ENCODE measurements around the gene SWAP70. TPM values are rescaled to one million over a fixed set of nuclear protein-coding genes. Genes with fewer than 3 reads are reported as not detected.

SWAP70 gene
- total and polyA plus RNA-seq, 9 of the 15 experiments (the other 6 are each of a cell fraction or from before 2014, with no cell fraction given): 1.7 to 4.9 (median 3.9) TPM

- TF ChIP-seq, protein P1, sequence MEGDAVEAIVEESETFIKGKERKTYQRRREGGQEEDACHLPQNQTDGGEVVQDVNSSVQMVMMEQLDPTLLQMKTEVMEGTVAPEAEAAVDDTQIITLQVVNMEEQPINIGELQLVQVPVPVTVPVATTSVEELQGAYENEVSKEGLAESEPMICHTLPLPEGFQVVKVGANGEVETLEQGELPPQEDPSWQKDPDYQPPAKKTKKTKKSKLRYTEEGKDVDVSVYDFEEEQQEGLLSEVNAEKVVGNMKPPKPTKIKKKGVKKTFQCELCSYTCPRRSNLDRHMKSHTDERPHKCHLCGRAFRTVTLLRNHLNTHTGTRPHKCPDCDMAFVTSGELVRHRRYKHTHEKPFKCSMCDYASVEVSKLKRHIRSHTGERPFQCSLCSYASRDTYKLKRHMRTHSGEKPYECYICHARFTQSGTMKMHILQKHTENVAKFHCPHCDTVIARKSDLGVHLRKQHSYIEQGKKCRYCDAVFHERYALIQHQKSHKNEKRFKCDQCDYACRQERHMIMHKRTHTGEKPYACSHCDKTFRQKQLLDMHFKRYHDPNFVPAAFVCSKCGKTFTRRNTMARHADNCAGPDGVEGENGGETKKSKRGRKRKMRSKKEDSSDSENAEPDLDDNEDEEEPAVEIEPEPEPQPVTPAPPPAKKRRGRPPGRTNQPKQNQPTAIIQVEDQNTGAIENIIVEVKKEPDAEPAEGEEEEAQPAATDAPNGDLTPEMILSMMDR (IDR thresholded peaks at IDR 0.05 in 2 of 3, conservative IDR thresholded peaks at IDR 0.05 in 1 of 3; ENCODE audit: insufficient read depth in 2 of 3, low read depth in 1 of 3, low read length in 3 of 3): no peak
- no peak for TF ChIP-seq ZNF436 (CRISPR knock-in tag; IDR thresholded peaks at IDR 0.05)
- TF ChIP-seq GATAD2A (IDR thresholded peaks at IDR 0.05): no peak
- no peak for TF ChIP-seq ZNF311 (CRISPR knock-in tag; IDR thresholded peaks at IDR 0.05)
- TF ChIP-seq, protein P2, sequence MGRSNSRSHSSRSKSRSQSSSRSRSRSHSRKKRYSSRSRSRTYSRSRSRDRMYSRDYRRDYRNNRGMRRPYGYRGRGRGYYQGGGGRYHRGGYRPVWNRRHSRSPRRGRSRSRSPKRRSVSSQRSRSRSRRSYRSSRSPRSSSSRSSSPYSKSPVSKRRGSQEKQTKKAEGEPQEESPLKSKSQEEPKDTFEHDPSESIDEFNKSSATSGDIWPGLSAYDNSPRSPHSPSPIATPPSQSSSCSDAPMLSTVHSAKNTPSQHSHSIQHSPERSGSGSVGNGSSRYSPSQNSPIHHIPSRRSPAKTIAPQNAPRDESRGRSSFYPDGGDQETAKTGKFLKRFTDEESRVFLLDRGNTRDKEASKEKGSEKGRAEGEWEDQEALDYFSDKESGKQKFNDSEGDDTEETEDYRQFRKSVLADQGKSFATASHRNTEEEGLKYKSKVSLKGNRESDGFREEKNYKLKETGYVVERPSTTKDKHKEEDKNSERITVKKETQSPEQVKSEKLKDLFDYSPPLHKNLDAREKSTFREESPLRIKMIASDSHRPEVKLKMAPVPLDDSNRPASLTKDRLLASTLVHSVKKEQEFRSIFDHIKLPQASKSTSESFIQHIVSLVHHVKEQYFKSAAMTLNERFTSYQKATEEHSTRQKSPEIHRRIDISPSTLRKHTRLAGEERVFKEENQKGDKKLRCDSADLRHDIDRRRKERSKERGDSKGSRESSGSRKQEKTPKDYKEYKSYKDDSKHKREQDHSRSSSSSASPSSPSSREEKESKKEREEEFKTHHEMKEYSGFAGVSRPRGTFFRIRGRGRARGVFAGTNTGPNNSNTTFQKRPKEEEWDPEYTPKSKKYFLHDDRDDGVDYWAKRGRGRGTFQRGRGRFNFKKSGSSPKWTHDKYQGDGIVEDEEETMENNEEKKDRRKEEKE (IDR thresholded peaks at IDR 0.05; ENCODE audit: borderline replicate concordance in 1 of 2, control insufficient read depth in 1 of 2, low read depth in 2 of 2, low read length in 1 of 2): no peak
- no peak for TF ChIP-seq MCM7 (IDR thresholded peaks at IDR 0.05)
- TF ChIP-seq C11orf30 (IDR thresholded peaks at IDR 0.05; ENCODE audit: low read depth): no peak
- no peak for TF ChIP-seq ID3 (CRISPR knock-in tag; IDR thresholded peaks at IDR 0.05)
- TF ChIP-seq ID3 (tag; IDR thresholded peaks at IDR 0.05): no peak
- no peak for TF ChIP-seq POLR2B (IDR thresholded peaks at IDR 0.05; ENCODE audit: low read depth, partially characterized antibody)
- TF ChIP-seq, protein P3, sequence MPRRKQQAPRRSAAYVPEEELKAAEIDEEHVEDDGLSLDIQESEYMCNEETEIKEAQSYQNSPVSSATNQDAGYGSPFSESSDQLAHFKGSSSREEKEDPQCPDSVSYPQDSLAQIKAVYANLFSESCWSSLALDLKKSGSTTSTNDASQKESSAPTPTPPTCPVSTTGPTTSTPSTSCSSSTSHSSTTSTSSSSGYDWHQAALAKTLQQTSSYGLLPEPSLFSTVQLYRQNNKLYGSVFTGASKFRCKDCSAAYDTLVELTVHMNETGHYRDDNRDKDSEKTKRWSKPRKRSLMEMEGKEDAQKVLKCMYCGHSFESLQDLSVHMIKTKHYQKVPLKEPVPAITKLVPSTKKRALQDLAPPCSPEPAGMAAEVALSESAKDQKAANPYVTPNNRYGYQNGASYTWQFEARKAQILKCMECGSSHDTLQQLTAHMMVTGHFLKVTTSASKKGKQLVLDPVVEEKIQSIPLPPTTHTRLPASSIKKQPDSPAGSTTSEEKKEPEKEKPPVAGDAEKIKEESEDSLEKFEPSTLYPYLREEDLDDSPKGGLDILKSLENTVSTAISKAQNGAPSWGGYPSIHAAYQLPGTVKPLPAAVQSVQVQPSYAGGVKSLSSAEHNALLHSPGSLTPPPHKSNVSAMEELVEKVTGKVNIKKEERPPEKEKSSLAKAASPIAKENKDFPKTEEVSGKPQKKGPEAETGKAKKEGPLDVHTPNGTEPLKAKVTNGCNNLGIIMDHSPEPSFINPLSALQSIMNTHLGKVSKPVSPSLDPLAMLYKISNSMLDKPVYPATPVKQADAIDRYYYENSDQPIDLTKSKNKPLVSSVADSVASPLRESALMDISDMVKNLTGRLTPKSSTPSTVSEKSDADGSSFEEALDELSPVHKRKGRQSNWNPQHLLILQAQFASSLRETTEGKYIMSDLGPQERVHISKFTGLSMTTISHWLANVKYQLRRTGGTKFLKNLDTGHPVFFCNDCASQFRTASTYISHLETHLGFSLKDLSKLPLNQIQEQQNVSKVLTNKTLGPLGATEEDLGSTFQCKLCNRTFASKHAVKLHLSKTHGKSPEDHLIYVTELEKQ (CRISPR knock-in tag; IDR thresholded peaks at IDR 0.05): no peak
- TF ChIP-seq DLX4 (CRISPR knock-in tag; IDR thresholded peaks at IDR 0.05): no peak
Measured at GRCh38 chr11:9720290-9720630, 56.4 kb downstream of the SWAP70 start (continued).

Data from K562 (cell line).